Activated CD4-positive, alpha-beta T cell treated with anti-CD3 and anti-CD28 coated beads, Interleukin-2, amount 10 ng/mL, durations not matched to agents 7 days and 5 days (primary cell): ENCODE measurements around the gene MLPH. TPM values are rescaled to one million over a fixed set of nuclear protein-coding genes. Genes with fewer than 3 reads are reported as not detected.
A peak's percentile ranks its signal among the peaks of the same experiment; 100 is the strongest.

Experiments
- CTCF ChIA-PET: fragments of 350-600 bp; sonication (Branson Sonifier 250); formaldehyde crosslinking; loops from one replicate; lab custom pipeline; 2021; ENCODE audit warnings: antibody characterized with exemption; lab: Charles Lee
- POLR2A ChIA-PET: fragments of 350-600 bp; sonication (Branson Sonifier 250); formaldehyde crosslinking; loops from one replicate; lab custom pipeline; 2021; ENCODE audit warnings: antibody characterized with exemption; lab: Charles Lee
- DNase-seq: peaks from one replicate; pipeline ENCODE4 v3.0.0-alpha.2; 2020
- H3K27ac Mint-ChIP-seq: one replicate; pipeline ENCODE4 v1.8.0; 2021; ENCODE audit warnings: mild to moderate bottlenecking, moderate library complexity, mixed read lengths
- H3K27me3 Mint-ChIP-seq: one replicate; pipeline ENCODE4 v1.8.0; 2021; ENCODE audit warnings: mixed read lengths
- H3K36me3 Mint-ChIP-seq: one replicate; pipeline ENCODE4 v1.8.0; 2021; ENCODE audit warnings: low read depth, mixed read lengths
- H3K4me1 Mint-ChIP-seq: one replicate; pipeline ENCODE4 v1.8.0; 2021; ENCODE audit warnings: mixed read lengths
- H3K4me3 Mint-ChIP-seq: one replicate; pipeline ENCODE4 v1.8.0; 2021; ENCODE audit warnings: mild to moderate bottlenecking, moderate library complexity, mixed read lengths
- H3K9me3 Mint-ChIP-seq: one replicate; pipeline ENCODE4 v1.8.0; 2021; ENCODE audit warnings: mixed read lengths
- total RNA-seq, 2 experiments: library from RNA; stranded (reverse); gene quantifications; one replicate each; pipeline ENCODE4 v1.2.3, GENCODE V29; 2021

Gene MLPH
- total RNA-seq, 2 experiments from 2014 or later: not detected

DNA sequence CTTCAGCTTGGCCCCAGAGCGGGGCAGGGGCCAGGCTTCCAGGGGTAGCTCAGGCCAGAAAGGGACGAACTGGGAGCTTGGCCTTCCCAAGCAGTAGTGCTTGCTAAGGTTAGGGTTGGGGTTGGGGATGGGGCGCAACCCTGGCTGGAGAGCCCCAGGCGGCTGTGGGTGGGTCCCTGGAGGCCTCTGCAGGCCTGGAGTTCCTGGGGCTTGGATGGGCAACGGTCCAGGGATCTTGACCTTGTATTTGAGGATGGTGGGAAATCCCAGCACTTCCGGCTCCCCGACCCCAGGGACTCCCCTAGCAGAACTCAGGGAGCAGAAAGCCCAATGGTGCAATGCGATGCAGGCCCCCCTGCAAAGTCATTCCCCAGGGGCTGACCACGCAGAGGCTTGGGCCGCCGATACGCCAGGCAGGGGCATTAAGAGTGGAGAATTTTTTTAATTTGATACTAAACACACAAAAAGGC is 12.6 kb upstream of the MLPH start:
- Mint-ChIP-seq H3K27ac (peak overlapping the region; percentile 88), H3K9me3 (no peaks in the 10 kb centered on the region), H3K27me3 (peaks cover 26% of the 10 kb centered on the region), H3K4me1 (peaks cover 11% of the 10 kb centered on the region), H3K36me3 (no peaks in the 10 kb centered on the region), H3K4me3 (peak overlapping the region; percentile 76)
- ChIA-PET CTCF (interaction anchor here (0.9 to 3.8 kb wide), 2 partner anchors 9 to 55 kb away, joined by 5 to 56 read pairs; no protein-coding TSS in a partner anchor), POLR2A (no interaction called here)
- DNase-seq: no peak

DNA sequence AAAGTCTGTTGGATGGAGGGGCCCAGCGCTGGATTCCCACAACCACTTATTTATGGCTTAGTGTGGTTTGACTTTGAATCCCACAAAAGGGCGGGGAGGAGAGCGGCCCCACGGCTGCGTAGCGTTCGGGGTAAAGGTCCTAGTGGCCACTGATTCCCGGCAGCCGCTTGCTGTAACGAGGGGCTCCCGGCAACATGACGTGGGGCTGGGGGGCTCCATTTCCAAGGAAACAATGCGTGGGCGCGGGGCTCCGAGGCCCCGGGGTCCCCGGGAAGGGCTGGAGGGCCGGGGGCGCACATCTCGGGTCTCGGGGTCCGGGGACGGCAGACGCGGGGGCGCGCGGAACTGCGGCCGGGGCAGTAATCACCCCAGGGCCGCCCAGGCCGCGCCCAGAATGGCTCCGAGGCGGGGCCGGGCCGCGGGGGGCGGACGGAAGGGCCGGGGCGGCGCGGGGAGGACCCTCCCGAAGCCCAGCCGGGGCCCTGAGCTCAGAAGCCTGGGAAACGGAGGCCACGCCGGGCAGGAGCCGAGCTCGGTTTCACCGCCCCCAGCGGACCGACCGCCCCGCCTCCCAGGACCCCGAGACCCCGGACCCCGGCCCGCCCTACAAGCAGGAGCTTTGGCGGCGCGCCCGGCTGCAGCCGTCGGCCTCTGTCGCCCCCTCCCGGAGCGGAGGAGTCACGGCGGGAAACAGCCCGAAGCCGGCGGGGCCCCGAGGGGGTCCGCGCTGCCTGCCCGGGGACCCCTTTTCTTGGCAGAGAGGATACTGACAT is 11.9 kb upstream of the MLPH start:
- peak; percentile 73 for DNase-seq
- Mint-ChIP-seq H3K4me3 (peak overlapping the region; percentile 76), H3K36me3 (no peaks in the 10 kb centered on the region), H3K27ac (peak overlapping the region; percentile 88), H3K4me1 (peaks cover 11% of the 10 kb centered on the region), H3K9me3 (no peaks in the 10 kb centered on the region), H3K27me3 (peaks cover 27% of the 10 kb centered on the region)
- ChIA-PET CTCF (interaction anchor here (0.6 to 3.8 kb wide), 15 partner anchors 9 to 495 kb away, joined by 3 to 56 read pairs (median 4); partner anchors contain the start of gene MLPH), POLR2A (no interaction called here)

DNA sequence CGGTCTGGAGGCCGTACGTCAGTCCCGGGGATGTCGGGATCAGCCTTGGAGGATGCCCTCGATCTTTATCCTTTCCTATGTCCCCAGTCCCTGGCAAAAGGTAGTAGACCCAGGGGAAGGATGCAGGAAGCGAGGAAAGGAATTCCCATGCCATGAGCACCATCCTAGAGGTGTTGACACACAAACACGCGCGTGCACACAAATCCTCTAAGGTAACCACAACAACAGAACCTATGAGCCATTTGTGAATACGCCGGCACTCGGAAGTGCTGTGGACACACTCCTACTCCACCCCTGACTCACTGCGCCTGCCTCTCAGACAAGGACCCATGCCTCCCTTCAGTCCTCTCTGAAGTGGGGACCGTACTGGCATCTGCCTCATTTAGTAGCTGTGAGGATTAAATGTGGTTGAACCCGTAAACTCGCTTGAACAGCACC is 11.3 kb upstream of the MLPH start:
- peaks cover 30% of the 10 kb centered on the region for H3K27me3 Mint-ChIP-seq
- H3K9me3 Mint-ChIP-seq: no peaks in the 10 kb centered on the region
- H3K4me1 Mint-ChIP-seq: peaks cover 11% of the 10 kb centered on the region
- peak; percentile 31 for DNase-seq
- peak overlapping the region; percentile 64 for H3K27ac Mint-ChIP-seq
- ChIA-PET CTCF (interaction anchor here (0.7 to 3.8 kb wide), 14 partner anchors 11 to 327 kb away, joined by 3 to 56 read pairs (median 6); partner anchors contain the start of gene MLPH), POLR2A (no interaction called here)
- no peaks in the 10 kb centered on the region for H3K36me3 Mint-ChIP-seq
- H3K4me3 Mint-ChIP-seq: peak overlapping the region; percentile 63

DNA sequence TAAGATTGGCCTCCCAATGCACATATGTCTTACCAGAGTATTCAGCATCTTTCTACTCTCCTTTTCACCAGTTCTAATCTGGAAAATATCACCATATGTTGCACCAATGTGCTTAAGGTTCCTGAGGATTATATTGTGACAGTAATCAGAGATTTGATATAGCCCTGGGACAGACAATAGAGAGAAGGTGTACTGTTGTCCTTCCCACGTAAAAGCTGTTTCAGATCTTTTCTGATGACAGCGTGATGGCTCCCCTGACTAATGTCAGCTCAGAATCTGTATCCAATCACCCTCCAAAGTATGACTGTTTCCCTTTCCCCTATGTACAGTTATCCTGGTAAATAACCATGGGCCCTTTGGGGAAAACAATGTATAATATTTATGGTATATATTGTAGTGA is 9.0 kb upstream of the MLPH start:
- no peaks in the 10 kb centered on the region for H3K9me3 Mint-ChIP-seq
- H3K27me3 Mint-ChIP-seq: peaks cover 34% of the 10 kb centered on the region
- no peaks in the 10 kb centered on the region for H3K36me3 Mint-ChIP-seq
- peaks cover 11% of the 10 kb centered on the region for H3K4me1 Mint-ChIP-seq
- no peak overlapping the region for H3K27ac Mint-ChIP-seq
- DNase-seq: no peak
- no peak overlapping the region for H3K4me3 Mint-ChIP-seq
- ChIA-PET CTCF (interaction anchor here (1.1 kb wide), 1 partner anchor 57 kb away, joined by 3 read pairs; no protein-coding TSS in a partner anchor), POLR2A (no interaction called here)

DNA sequence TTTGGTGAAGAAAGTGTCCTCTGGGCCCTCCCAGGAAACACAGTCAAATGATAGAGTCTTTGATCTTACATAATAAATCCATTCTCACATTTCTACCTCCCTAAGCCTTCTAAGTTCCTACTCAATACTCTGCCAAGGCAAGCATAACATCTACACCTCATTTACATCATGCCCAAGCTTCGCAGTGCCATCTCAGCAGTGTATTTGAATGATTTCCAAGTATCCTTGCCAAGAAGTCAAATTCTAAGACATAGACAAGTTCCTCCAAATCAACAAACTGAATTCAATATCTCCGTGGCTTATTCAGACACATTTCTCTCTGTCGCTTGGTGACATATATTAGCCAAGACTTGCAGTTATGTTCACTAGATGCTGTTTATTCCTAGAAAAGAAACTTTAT is 8.1 kb upstream of the MLPH start:
- POLR2A ChIA-PET: no interaction called here
- H3K4me3 Mint-ChIP-seq: no peak overlapping the region

DNA sequence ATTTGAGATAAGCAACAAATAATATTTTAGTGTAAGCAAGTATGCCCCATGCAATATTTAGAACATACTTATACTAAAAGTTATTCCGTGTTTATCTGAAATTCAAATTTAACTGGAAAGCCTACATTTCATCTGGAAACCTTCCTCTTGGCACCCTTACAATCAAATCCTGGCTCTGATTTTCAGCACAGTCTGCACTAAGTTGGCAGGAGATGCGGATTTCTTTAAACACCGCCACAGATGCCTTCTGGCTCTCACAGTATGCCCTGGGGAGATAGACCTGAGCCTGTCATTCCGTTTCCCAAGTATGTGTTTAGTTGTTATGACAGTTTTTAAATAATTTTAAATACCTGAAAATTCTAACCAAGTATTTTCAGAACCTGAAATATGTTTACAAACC is 7.3 kb upstream of the MLPH start:
- no peak overlapping the region for H3K27ac Mint-ChIP-seq

More for the DNA sequence above, 8.1 kb upstream of the MLPH start:
- H3K9me3 Mint-ChIP-seq: no peaks in the 10 kb centered on the region
- H3K36me3 Mint-ChIP-seq: no peaks in the 10 kb centered on the region
- H3K27me3 Mint-ChIP-seq: peaks cover 34% of the 10 kb centered on the region
- H3K4me1 Mint-ChIP-seq: peaks cover 11% of the 10 kb centered on the region
- DNase-seq: no peak
- CTCF ChIA-PET: no interaction called here
- H3K27ac Mint-ChIP-seq: no peak overlapping the region

DNA sequence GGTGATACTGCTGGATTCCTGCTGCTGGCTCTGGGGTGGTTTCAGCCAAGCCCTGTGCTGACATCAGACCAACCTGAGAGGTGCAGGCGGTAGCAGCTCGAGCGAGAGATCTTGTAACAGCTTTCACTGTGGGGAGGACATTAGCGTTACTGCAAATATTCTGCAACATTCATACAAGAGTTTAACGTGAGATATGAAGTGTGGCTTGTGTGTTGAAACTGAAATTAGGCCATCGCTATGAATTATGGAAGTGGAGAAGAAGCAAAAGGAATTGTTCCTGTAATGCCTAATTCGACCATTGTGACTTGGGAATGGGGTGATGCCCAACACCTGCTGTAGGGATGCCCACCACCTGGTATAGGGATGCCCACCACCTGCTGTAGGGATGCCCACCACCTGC is 6.5 kb upstream of the MLPH start:
- H3K27me3 Mint-ChIP-seq: peaks cover 47% of the 10 kb centered on the region
- no peak overlapping the region for H3K27ac Mint-ChIP-seq
- CTCF ChIA-PET: interaction anchor here (1.0 kb wide), 1 partner anchor 358 kb away, joined by 3 read pairs; no protein-coding TSS in a partner anchor

More for the DNA sequence above, 7.3 kb upstream of the MLPH start:
- H3K9me3 Mint-ChIP-seq: no peaks in the 10 kb centered on the region
- ChIA-PET POLR2A (no interaction called here), CTCF (interaction anchor here (1.0 kb wide), 1 partner anchor 357 kb away, joined by 3 read pairs; no protein-coding TSS in a partner anchor)
- peaks cover 7% of the 10 kb centered on the region for H3K4me1 Mint-ChIP-seq
- H3K27me3 Mint-ChIP-seq: peaks cover 41% of the 10 kb centered on the region
- no peaks in the 10 kb centered on the region for H3K36me3 Mint-ChIP-seq
- H3K4me3 Mint-ChIP-seq: no peak overlapping the region
- DNase-seq: no peak

DNA sequence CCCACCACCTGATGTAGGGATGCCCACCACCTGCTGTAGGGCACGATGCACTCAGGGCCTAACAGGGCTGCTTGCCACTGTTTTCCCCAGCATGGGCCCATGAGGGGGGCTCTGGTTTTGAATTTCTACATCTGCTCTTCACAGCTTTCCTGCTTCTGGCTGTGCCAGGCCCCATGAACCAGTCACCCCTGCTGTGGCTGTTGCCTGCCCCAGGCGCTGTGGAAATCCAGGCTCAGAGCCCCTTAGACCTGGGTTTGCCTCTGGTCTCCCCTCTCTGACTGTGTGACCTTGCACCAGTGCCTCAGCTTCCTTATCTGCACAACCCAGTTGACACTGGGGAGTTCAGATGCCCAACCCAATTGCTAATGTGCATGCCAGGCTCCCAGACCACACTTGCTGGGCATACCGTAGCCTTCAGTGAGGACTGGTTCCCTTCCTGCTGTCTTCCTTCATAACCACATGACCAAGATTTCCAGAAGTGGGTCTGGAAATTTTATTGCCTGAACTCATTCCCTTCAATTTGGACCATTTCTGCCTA is 6.0 kb upstream of the MLPH start:
- Mint-ChIP-seq H3K36me3 (no peaks in the 10 kb centered on the region), H3K27ac (no peak overlapping the region), H3K4me3 (no peak overlapping the region), H3K27me3 (peaks cover 49% of the 10 kb centered on the region), H3K4me1 (peaks cover 2% of the 10 kb centered on the region), H3K9me3 (no peaks in the 10 kb centered on the region)
- CTCF ChIA-PET: interaction anchor here (1.2 to 1.3 kb wide), 3 partner anchors 13 to 122 kb away, joined by 3 to 6 read pairs (median 3); no protein-coding TSS in a partner anchor
- POLR2A ChIA-PET: no interaction called here
- DNase-seq: no peak

More for the DNA sequence above, 6.5 kb upstream of the MLPH start:
- POLR2A ChIA-PET: no interaction called here
- Mint-ChIP-seq H3K36me3 (no peaks in the 10 kb centered on the region), H3K4me3 (no peak overlapping the region), H3K4me1 (peaks cover 6% of the 10 kb centered on the region), H3K9me3 (no peaks in the 10 kb centered on the region)
- no peak for DNase-seq

DNA sequence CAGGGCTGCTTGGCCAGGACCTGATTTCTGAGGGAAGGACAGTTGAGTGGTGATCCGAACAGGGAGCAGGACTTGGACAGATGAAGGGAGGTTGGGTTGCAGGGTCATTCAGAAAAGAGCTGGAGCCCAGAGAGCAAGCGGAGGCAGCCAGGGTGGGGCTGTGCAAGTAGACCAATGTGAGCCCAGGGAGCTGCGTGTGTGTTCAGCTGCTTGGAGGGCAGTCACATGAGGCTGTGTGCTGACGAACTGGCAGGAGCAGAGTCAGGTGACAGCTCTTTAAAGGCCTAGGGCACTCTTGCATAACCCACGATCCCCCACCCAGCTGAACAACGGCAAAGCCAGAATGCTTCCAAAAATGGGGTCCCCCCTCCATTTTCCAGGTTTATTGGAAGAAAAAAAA is 4.6 kb upstream of the MLPH start:
- ChIA-PET POLR2A (no interaction called here), CTCF (interaction anchor here (1.2 to 1.4 kb wide), 3 partner anchors 9 to 123 kb away, joined by 3 to 6 read pairs (median 5); no protein-coding TSS in a partner anchor)
- H3K4me1 Mint-ChIP-seq: no peaks in the 10 kb centered on the region
- no peak overlapping the region for H3K27ac Mint-ChIP-seq
- no peak for DNase-seq
- no peak overlapping the region for H3K4me3 Mint-ChIP-seq
- no peaks in the 10 kb centered on the region for H3K36me3 Mint-ChIP-seq
- H3K27me3 Mint-ChIP-seq: peaks cover 45% of the 10 kb centered on the region
- no peaks in the 10 kb centered on the region for H3K9me3 Mint-ChIP-seq

DNA sequence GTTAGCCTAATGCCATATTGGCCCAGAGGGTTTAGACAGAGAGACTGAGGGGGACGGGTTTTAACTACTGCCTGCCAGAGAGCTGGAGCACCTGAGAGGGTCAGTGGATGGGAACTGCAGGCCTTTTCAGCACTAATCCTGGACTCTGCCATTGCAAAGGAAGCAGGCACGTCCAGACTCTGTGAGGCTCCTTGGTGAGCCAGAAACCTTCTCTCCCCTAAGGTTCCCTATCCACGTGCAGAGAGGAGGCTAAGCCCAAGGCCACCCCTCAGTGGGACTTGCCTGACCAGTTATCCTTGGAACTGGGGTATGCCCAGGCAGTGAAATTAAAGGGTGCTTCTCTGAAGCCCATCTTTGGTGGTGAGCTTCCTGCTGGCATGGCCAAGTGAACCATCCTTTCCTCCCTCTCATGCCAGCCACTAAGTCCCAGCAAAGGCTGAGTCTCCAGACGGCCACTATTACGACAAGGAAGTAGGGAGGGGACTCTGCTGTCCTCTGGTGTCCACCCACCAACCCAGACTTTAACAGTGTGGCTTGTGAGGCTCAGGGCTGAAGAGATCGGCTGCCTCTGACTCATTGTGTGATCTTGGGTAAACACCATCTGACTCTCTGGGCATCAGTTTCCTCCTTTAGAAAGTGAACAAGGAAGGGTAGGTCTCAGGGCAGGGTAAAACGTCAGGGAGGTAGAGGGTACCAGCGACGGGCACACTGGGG is 3.9 kb upstream of the MLPH start:
- Mint-ChIP-seq H3K9me3 (no peaks in the 10 kb centered on the region), H3K27ac (no peak overlapping the region), H3K27me3 (peaks cover 47% of the 10 kb centered on the region), H3K36me3 (no peaks in the 10 kb centered on the region), H3K4me3 (no peak overlapping the region), H3K4me1 (no peaks in the 10 kb centered on the region)
- POLR2A ChIA-PET: no interaction called here
- no peak for DNase-seq
- CTCF ChIA-PET: interaction anchor here (1.4 kb wide), 1 partner anchor 9 kb away, joined by 5 read pairs; no protein-coding TSS in a partner anchor

DNA sequence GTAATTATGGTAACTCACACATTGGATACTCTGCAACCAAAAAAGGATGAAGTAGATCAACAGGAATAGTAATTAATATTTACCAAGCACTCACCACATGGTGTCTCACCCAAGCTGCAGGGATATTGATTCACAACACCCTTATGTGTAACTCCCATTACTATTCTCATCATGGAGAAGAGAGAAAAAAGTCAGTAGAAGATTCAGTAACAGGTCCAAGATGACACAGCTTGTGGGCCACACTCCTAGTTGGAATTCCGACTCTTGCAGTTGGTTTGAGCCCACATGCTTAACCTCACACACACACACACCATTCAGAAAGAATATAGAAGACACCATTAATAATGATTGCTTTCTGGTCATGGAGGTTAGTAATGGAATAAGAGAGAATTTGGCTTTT is 1.7 kb upstream of the MLPH start:
- POLR2A ChIA-PET: no interaction called here
- Mint-ChIP-seq H3K4me3 (no peak overlapping the region), H3K27me3 (peaks cover 44% of the 10 kb centered on the region), H3K36me3 (no peaks in the 10 kb centered on the region), H3K4me1 (no peaks in the 10 kb centered on the region), H3K9me3 (no peaks in the 10 kb centered on the region), H3K27ac (no peak overlapping the region)
- no peak for DNase-seq
- CTCF ChIA-PET: no interaction called here

DNA sequence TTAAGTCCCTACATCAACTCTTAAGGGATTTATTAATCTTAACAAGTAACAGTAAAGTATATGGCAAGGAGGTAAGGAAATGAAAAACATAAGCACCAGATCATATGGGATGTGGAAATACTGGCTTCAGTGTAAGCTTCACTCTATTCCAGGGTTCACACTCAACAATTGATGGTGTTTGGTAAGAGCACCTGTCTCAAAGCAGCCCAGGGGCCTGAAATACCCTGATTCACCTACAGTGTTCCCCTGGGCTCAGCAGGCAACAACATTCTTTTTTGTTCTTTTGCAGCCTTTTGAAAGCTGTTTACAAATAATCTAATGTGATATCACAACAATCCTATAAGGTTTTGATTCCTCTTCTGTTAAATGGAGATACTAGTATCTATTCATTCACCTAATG is 1.2 kb upstream of the MLPH start:
- H3K9me3 Mint-ChIP-seq: peaks cover 3% of the 10 kb centered on the region
- H3K36me3 Mint-ChIP-seq: no peaks in the 10 kb centered on the region
- ChIA-PET POLR2A (no interaction called here), CTCF (interaction anchor here (1.5 kb wide), 1 partner anchor 11 kb away, joined by 3 read pairs; no protein-coding TSS in a partner anchor)
- no peak overlapping the region for H3K27ac Mint-ChIP-seq
- peaks cover 42% of the 10 kb centered on the region for H3K27me3 Mint-ChIP-seq
- DNase-seq: no peak
- no peak overlapping the region for H3K4me3 Mint-ChIP-seq
- no peaks in the 10 kb centered on the region for H3K4me1 Mint-ChIP-seq
